Sigmoid colon (tissue), 7 donors: Measurements from ENCODE around the gene PAK4. TPM values are rescaled to one million over a fixed set of nuclear protein-coding genes. Genes with fewer than 3 reads are reported as not detected.

Source experiments
- DNase-seq: peaks from one replicate; pipeline ENCODE4 v3.0.0-alpha.2; 2019
- H3K27ac ChIP-seq, 4 donors: fragments of 200-600 bp; sonication (generic); one replicate each; pipeline ENCODE4 v1.5.1; 2016 to 2019; ENCODE audit warnings: mild to moderate bottlenecking in 1 of 4
- H3K27me3 ChIP-seq, 3 donors: fragments of 200-600 bp; sonication (generic); one replicate each; pipeline ENCODE4 v1.5.1; 2019; ENCODE audit warnings: mild to moderate bottlenecking in 1 of 3
- H3K36me3 ChIP-seq, 4 donors: fragments of 200-600 bp; sonication (generic); one replicate each; pipeline ENCODE4 v1.5.1; 2016 to 2019
- H3K4me1 ChIP-seq, 4 donors: fragments of 200-600 bp; sonication (generic); one replicate each; pipeline ENCODE4 v1.5.1; 2017 to 2019
- H3K4me3 ChIP-seq, 4 donors: fragments of 200-600 bp; sonication (generic); one replicate each; pipeline ENCODE4 v1.5.1; 2017 to 2019; ENCODE audit warnings: mild to moderate bottlenecking in 2 of 4, moderate library complexity in 1 of 4
- H3K9me3 ChIP-seq, 4 donors: fragments of 200-600 bp in 3 of 4; sonication (generic) in 3 of 4; one replicate each; pipeline versions ENCODE4 v1.5.1 to v1.6.1; 2013 to 2019
- EP300 ChIP-seq, 4 donors: sonication (generic); formaldehyde crosslinking; IDR thresholded peaks; one replicate each; pipeline ENCODE4 v1.6.1; 2017; ENCODE audit warnings: antibody characterized with exemption in 4 of 4
- POLR2A ChIP-seq, 2 donors: fragments of 450-650 bp; IDR thresholded peaks; one replicate each; pipeline ENCODE4 v1.6.1; 2016; ENCODE audit warnings: antibody characterized with exemption in 2 of 2, mild to moderate bottlenecking in 2 of 2, moderate library complexity in 2 of 2
- POLR2AphosphoS5 ChIP-seq, 4 donors: sonication (generic); formaldehyde crosslinking; IDR thresholded peaks; one replicate each; pipeline ENCODE4 v1.6.1; 2017; ENCODE audit warnings: antibody characterized with exemption in 4 of 4
- WGBS, 2 donors: extraction: QIAGEN DNeasy Blood & Tissue Kit; methylation state at CpG; one replicate each; pipeline ENCODE4 v1.1.7; 2013; 5-methylcytosine and 5-hydroxymethylcytosine counted together
- intact Hi-C: fragments of 100-400 bp; cut with DNase I; formaldehyde crosslinking; loops from one replicate; pipeline ENCODE4 v1.15.1; 2023
- polyA plus RNA-seq, 3 donors: library from polyadenylated mRNA; stranded (reverse); fragments of 200-250 nt; gene quantifications; one replicate each; pipeline ENCODE4 v1.2.3, GENCODE V29; 2013
- total RNA-seq, 4 donors: library from RNA; depleted of rRNA; stranded (reverse); fragments of >200 nt; gene quantifications; one replicate each; pipeline ENCODE4 v1.1.0, GENCODE V29; 2016
- TF ChIP-seq, protein P1 (sequence below), 4 experiments: fragments of 450-650 bp in 3 of 4; fragments of 200-600 bp in 1 of 4; IDR thresholded peaks; one replicate each; pipeline ENCODE4 v1.5.1; 2016 to 2019; ENCODE audit warnings: antibody characterized with exemption in 4 of 4, mild to moderate bottlenecking in 3 of 4, moderate library complexity in 2 of 4
- donor health status: healthy with polysubstance abuse.
- donor health status: Bipolar disorder and iron deficiency.
- donor health status: healthy.

Gene PAK4
- total and polyA plus RNA-seq, 7 donors = 6.2 to 62.0 (median 27.1) TPM

DNA sequence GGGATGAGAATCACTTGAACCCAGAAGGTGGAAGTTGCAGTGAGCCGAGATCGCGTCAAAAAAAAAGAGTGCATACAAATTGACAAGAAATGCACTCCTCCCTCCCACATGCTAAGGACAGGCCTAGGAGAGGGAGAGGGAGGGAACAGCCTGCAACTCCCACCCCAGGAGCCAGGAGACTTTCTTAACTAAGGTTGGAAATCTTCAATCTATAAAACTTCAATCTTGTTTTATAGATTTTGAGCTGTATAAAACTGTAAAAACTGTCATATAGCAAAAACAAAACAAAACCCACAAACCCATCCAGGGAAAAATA lies 79.8 kb downstream of the PAK4 start:
- DNase-seq = no peak
- intact Hi-C loops = no loop called here
- H3K36me3 ChIP-seq = no peaks in the 10 kb centered on the region
- no peak for TF ChIP-seq POLR2A (IDR thresholded peaks at IDR 0.05)
- no peak for TF ChIP-seq POLR2AphosphoS5 (IDR thresholded peaks at IDR 0.05)
- TF ChIP-seq EP300 (IDR thresholded peaks at IDR 0.05) = no peak
- TF ChIP-seq, protein P1, sequence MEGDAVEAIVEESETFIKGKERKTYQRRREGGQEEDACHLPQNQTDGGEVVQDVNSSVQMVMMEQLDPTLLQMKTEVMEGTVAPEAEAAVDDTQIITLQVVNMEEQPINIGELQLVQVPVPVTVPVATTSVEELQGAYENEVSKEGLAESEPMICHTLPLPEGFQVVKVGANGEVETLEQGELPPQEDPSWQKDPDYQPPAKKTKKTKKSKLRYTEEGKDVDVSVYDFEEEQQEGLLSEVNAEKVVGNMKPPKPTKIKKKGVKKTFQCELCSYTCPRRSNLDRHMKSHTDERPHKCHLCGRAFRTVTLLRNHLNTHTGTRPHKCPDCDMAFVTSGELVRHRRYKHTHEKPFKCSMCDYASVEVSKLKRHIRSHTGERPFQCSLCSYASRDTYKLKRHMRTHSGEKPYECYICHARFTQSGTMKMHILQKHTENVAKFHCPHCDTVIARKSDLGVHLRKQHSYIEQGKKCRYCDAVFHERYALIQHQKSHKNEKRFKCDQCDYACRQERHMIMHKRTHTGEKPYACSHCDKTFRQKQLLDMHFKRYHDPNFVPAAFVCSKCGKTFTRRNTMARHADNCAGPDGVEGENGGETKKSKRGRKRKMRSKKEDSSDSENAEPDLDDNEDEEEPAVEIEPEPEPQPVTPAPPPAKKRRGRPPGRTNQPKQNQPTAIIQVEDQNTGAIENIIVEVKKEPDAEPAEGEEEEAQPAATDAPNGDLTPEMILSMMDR (IDR thresholded peaks at IDR 0.05) = no peak
- no peaks in the 10 kb centered on the region for H3K9me3 ChIP-seq
- no peaks in the 10 kb centered on the region for H3K4me1 ChIP-seq
- H3K27me3 ChIP-seq = peaks cover 16 to 54% (median 41%) of the 10 kb centered on the region in 3 donors
- no peak overlapping the region for H3K27ac ChIP-seq
- 82 to 87% methylated on average over 3 of the region's 3 CpGs for WGBS, 2 donors
- H3K4me3 ChIP-seq = no peak overlapping the region

DNA sequence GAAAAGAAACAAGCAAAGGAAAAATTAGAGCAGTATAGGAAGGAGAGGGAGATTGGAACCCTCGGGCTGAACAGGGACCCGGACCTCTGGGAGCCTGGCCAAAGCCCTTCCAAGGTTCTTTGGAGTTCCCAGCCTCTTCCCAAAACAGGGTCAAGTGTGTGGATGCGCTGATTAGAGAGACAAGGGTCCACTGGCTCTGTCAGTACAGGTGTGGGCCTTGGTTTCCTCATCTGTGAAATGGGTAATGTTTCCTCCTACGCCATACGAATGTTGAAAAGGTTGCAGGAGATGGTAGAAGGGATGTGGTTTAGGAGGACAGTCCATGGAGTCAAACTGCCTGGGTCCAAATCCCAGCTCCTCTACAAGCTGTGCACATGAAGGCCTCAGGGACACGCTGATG lies 80.5 kb downstream of the PAK4 start:
- intact Hi-C loops = no loop called here
- Histone ChIP-seq H3K4me1 (no peaks in the 10 kb centered on the region), H3K27me3 (peaks cover 16 to 47% (median 35%) of the 10 kb centered on the region in 3 donors), H3K9me3 (no peaks in the 10 kb centered on the region), H3K36me3 (no peaks in the 10 kb centered on the region), H3K4me3 (no peak overlapping the region), H3K27ac (no peak overlapping the region)
- no peak for DNase-seq
- WGBS, 2 donors = 83 to 89% methylated on average over 6 of the region's 6 CpGs
- TF ChIP-seq POLR2A (IDR thresholded peaks at IDR 0.05) (no peak), POLR2AphosphoS5 (IDR thresholded peaks at IDR 0.05) (no peak), EP300 (IDR thresholded peaks at IDR 0.05) (no peak)
- TF ChIP-seq, protein P1 (IDR thresholded peaks at IDR 0.05) = no peak

DNA sequence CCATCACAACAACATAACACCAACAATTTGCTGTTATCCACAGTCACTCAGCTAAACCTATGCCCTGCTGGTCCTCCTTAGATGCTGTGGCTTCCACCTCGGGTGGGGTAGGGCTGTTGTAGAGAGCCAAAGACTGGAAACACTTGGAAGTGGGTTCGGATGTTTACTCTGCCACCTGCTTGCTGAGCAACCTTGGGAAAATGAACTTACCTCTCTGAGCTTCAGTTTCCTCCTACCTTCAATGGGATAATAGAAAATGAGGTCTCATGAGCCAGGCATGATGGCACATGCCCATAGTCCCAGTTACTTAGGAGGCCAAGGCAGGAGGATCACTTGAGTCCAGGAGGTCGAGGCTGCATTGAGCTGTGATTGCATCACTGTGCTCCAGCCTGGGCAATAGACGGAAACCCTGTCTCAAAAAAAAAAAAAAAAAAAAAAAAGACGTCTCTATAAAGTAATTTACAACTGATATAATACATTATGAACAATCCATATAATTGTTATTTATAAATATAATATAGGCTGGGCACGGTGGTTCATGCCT lies 81.8 kb downstream of the PAK4 start:
- no peaks in the 10 kb centered on the region for H3K4me1 ChIP-seq
- H3K9me3 ChIP-seq = no peaks in the 10 kb centered on the region
- H3K4me3 ChIP-seq = no peak overlapping the region
- peaks cover 16 to 34% (median 23%) of the 10 kb centered on the region in 3 donors for H3K27me3 ChIP-seq
- WGBS, 2 donors = 45 to 80% methylated on average over 6 of the region's 6 CpGs
- no peak for DNase-seq
- no peak overlapping the region for H3K27ac ChIP-seq
- TF ChIP-seq POLR2A (IDR thresholded peaks at IDR 0.05) (no peak), EP300 (IDR thresholded peaks at IDR 0.05) (no peak), POLR2AphosphoS5 (IDR thresholded peaks at IDR 0.05) (no peak)
- TF ChIP-seq, protein P1 (IDR thresholded peaks at IDR 0.05) = no peak
- intact Hi-C loops = no loop called here
- H3K36me3 ChIP-seq = no peaks in the 10 kb centered on the region

DNA sequence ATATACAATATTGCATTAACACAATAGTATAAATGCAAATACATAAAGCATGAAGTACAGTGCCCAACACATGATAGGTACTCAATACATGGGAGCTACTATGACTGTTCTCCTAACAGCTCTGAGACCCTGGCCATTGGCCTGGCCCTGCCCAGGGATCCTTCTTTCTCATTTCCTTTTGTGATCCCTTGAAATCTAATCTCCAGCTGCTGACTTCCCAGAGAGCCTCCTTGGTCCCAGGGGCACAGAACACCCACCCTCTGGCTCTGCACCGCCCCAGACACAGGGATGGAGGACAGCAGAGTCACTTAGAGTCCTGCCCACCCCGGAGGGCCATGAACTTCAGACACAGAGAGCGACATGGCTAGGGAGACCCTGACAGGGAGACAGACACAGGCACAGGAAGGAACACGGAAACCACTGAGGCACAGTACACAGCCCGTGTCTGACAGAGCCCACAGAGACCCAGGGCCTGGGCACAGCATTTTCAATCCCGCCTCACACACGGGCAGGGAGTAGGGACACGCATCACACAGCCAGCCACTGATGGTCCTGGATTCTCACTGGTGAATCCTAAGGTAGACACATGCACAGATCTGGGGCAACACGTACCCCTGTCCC lies 82.7 kb downstream of the PAK4 start:
- TF ChIP-seq EP300 (IDR thresholded peaks at IDR 0.05) (no peak), POLR2A (IDR thresholded peaks at IDR 0.05) (no peak), POLR2AphosphoS5 (IDR thresholded peaks at IDR 0.05) (no peak)
- TF ChIP-seq, protein P1 (IDR thresholded peaks at IDR 0.05) = no peak
- Histone ChIP-seq H3K4me1 (no peaks in the 10 kb centered on the region), H3K27me3 (peaks cover 8 to 25% (median 14%) of the 10 kb centered on the region in 3 donors), H3K9me3 (no peaks in the 10 kb centered on the region), H3K27ac (no peak overlapping the region), H3K36me3 (no peaks in the 10 kb centered on the region), H3K4me3 (no peak overlapping the region)
- WGBS, 2 donors = 74 to 80% methylated on average over 9 of the region's 9 CpGs
- DNase-seq = no peak
- intact Hi-C loops = no loop called here

DNA sequence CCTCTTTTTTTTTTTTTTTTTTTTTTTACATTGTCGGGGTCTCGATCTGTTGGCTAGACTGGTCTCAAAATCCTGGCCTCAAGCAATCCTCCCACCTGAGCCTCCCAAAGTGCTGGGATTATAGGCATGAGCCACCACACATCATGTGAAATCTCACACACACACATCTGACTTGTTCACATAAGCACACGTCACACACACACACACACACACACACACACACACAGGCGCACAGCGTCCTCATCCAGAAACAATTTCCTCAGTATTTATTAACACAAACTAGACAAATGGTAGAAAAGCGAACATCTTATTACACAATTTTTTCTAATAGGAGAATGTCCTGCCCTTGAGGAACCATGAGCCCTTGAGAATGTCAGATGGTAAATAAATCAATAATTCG lies 83.6 kb downstream of the PAK4 start:
- intact Hi-C loops = no loop called here

More for the DNA sequence above, 83.6 kb downstream of the PAK4 start:
- WGBS, 2 donors = 70 to 77% methylated on average over 7 of the region's 7 CpGs
- Histone ChIP-seq H3K27me3 (peaks cover under 1 to 16% (median 5%) of the 10 kb centered on the region in 3 donors), H3K27ac (no peak overlapping the region), H3K36me3 (no peaks in the 10 kb centered on the region), H3K9me3 (no peaks in the 10 kb centered on the region), H3K4me3 (no peak overlapping the region), H3K4me1 (no peaks in the 10 kb centered on the region)
- TF ChIP-seq, protein P1 (IDR thresholded peaks at IDR 0.05) = no peak
- no peak for TF ChIP-seq EP300 (IDR thresholded peaks at IDR 0.05)
- no peak for TF ChIP-seq POLR2A (IDR thresholded peaks at IDR 0.05)
- TF ChIP-seq POLR2AphosphoS5 (IDR thresholded peaks at IDR 0.05) = no peak
- no peak for DNase-seq
